Stimulated activated CD8-positive, alpha-beta memory T cell treated with anti-CD3 and anti-CD28 coated beads, Interleukin-2, amount 100 ng/mL, for 48 hours (primary cell): Measurements from ENCODE around the gene PXDN.
"Not testable (repeated sequence)": the region's sequence is repeated elsewhere in the genome, so short reads cannot be mapped to it uniquely, and the experiment has no call there.

Experiments used
- DNase-seq, 2 donors: peaks; one replicate each; pipeline ENCODE4 v3.0.0-alpha.2; 2020; ENCODE audit warnings: low read depth in 2 of 2

PXDN gene

GRCh38 chr2:1742681-1743395 lies 1.5 kb downstream of the PXDN start:
- DNase-seq: no peak

GRCh38 chr2:1742301-1742680 lies 2.0 kb downstream of the PXDN start:
- DNase-seq: no peak

- DNase-seq: no peak
These were observed 2.5 kb downstream of the PXDN start for GRCh38 chr2:1741851-1742250.

- DNase-seq: no peak
These were observed 3.4 kb downstream of the PXDN start for GRCh38 chr2:1740716-1741589.

- no peak for DNase-seq
These were observed 4.2 kb downstream of the PXDN start for GRCh38 chr2:1739961-1740715.

GRCh38 chr2:1739322-1739957 lies 4.9 kb downstream of the PXDN start:
- DNase-seq: no peak

GRCh38 chr2:1738646-1739302 lies 5.5 kb downstream of the PXDN start:
- no peak for DNase-seq

- DNase-seq: no peak
These were observed 6.2 kb downstream of the PXDN start for GRCh38 chr2:1738163-1738562.

- no peak for DNase-seq
These were observed 7.3 kb downstream of the PXDN start for GRCh38 chr2:1736997-1737480.

GRCh38 chr2:1736045-1736444 lies 8.3 kb downstream of the PXDN start:
- no peak for DNase-seq

GRCh38 chr2:1733298-1733697 lies 11.0 kb downstream of the PXDN start:
- not testable (repeated sequence) for DNase-seq

- DNase-seq: no peak
These were observed 12.1 kb downstream of the PXDN start for GRCh38 chr2:1731963-1732768.

- no peak for DNase-seq
These were observed 12.8 kb downstream of the PXDN start for GRCh38 chr2:1731447-1731962.

GRCh38 chr2:1730015-1730927 lies 14.0 kb downstream of the PXDN start:
- no peak for DNase-seq

- DNase-seq: no peak
These were observed 15.1 kb downstream of the PXDN start for GRCh38 chr2:1729242-1729641.

GRCh38 chr2:1728821-1729220 lies 15.5 kb downstream of the PXDN start:
- no peak for DNase-seq

GRCh38 chr2:1727796-1728474 lies 16.4 kb downstream of the PXDN start:
- no peak for DNase-seq

- DNase-seq: no peak
These were observed 17.1 kb downstream of the PXDN start for GRCh38 chr2:1727101-1727771.
